B cell (primary cell): ENCODE measurements around the gene SH2D4B. TPM values are rescaled to one million over a fixed set of nuclear protein-coding genes. Genes with fewer than 3 reads are reported as not detected.

ENCODE experiments used
- ATAC-seq: fragments of 200-7000 bp; cut with Tn5 transposase; one replicate; pipeline ENCODE4 v1.10.0; 2021; ENCODE audit warnings: low read depth, mild to moderate bottlenecking, moderate number of reproducible peaks, moderate library complexity
- CTCF ChIA-PET: fragments of 350-600 bp; sonication (Branson Sonifier 250); formaldehyde crosslinking; loops from one replicate; lab custom pipeline; 2021; ENCODE audit warnings: antibody characterized with exemption, inconsistent platforms; lab: Charles Lee
- POLR2A ChIA-PET: fragments of 350-600 bp; sonication (Branson Sonifier 250); formaldehyde crosslinking; loops from one replicate; lab custom pipeline; 2021; ENCODE audit warnings: antibody characterized with exemption; lab: Charles Lee
- DNase-seq: peaks from one replicate; pipeline ENCODE4 v3.0.0; 2013
- H2AFZ ChIP-seq: 2 replicates; pipeline ENCODE4 v1.6.1; 2012; ENCODE audit warnings: mild to moderate bottlenecking, low read depth, low read length; ENCODE audit not compliant: insufficient read depth, poor library complexity, severe bottlenecking
- H3K27ac ChIP-seq, 2 donors: 1 replicate in 1 of 2; 2 replicates in 1 of 2; pipeline ENCODE4 v1.5.1; 2012 to 2013; ENCODE audit warnings: low read length in 2 of 2, mild to moderate bottlenecking in 2 of 2, moderate library complexity in 1 of 2
- H3K27me3 ChIP-seq, 4 experiments: fragments of 200-600 bp in 1 of 4; sonication (generic) in 1 of 4; replicated peaks in 1 of 4; 1 replicate in 2 of 4; 2 replicates in 2 of 4; pipeline versions ENCODE4 v1.6.1 to v1.7.0; 2013 to 2016; ENCODE audit warnings: low read length in 3 of 4, mild to moderate bottlenecking in 2 of 4, mixed read lengths in 1 of 4, moderate library complexity in 1 of 4; ENCODE audit not compliant: insufficient read depth in 4 of 4, control insufficient read depth in 3 of 4; ENCODE audit errors: control extremely low read depth in 1 of 4
- H3K36me3 ChIP-seq, 2 experiments: replicated peaks in 1 of 2; 1 replicate in 1 of 2; 2 replicates in 1 of 2; pipeline versions ENCODE4 v1.6.1 to v1.7.1; 2013; ENCODE audit warnings: low read length in 1 of 2; ENCODE audit not compliant: insufficient read depth in 2 of 2, control insufficient read depth in 1 of 2; ENCODE audit errors: control extremely low read depth in 1 of 2, extremely low read depth in 1 of 2
- H3K4me1 ChIP-seq, 2 donors: fragments of 200-600 bp in 1 of 2; sonication (generic) in 1 of 2; 1 replicate in 1 of 2; 2 replicates in 1 of 2; pipeline versions ENCODE4 v1.5.1 to v1.6.1; 2013 to 2017; ENCODE audit warnings: low read length in 2 of 2; ENCODE audit not compliant: control insufficient read depth in 2 of 2, insufficient read depth in 2 of 2
- H3K4me2 ChIP-seq: replicated peaks from 2 replicates; pipeline ENCODE3; 2012; ENCODE audit warnings: mild to moderate bottlenecking, low read depth, low read length; ENCODE audit not compliant: poor library complexity, severe bottlenecking
- H3K4me3 ChIP-seq, 5 experiments: fragments of 200-600 bp in 1 of 5; sonication (generic) in 1 of 5; 1 replicate in 3 of 5; 2 replicates in 2 of 5; pipeline versions ENCODE4 v1.5.1 to v1.7.0; 2011 to 2016; ENCODE audit warnings: low read length in 4 of 5, mild to moderate bottlenecking in 4 of 5, low read depth in 2 of 5, control low read depth in 1 of 5, moderate library complexity in 1 of 5; ENCODE audit not compliant: insufficient read depth in 1 of 5; ENCODE audit errors: control extremely low read depth in 1 of 5, extremely low read depth in 1 of 5
- H3K79me2 ChIP-seq: fragments of 200-600 bp; sonication (generic); one replicate; pipeline ENCODE4 v1.6.0; 2016; ENCODE audit warnings: low read length; ENCODE audit not compliant: control insufficient read depth, insufficient read depth
- H3K9ac ChIP-seq: fragments of 200-600 bp; sonication (generic); 2 replicates; pipeline ENCODE4 v1.6.1; 2017; ENCODE audit warnings: mild to moderate bottlenecking, low read length, moderate library complexity
- H3K9me3 ChIP-seq, 3 donors: one replicate each; pipeline versions ENCODE4 v1.6.1 to v1.7.1; 2013; ENCODE audit warnings: low read length in 2 of 3; ENCODE audit not compliant: control insufficient read depth in 2 of 3, insufficient read depth in 1 of 3; ENCODE audit errors: control extremely low read depth in 1 of 3
- H4K20me1 ChIP-seq: 2 replicates; pipeline ENCODE4 v1.6.0; 2012; ENCODE audit warnings: mild to moderate bottlenecking, low read length; ENCODE audit not compliant: insufficient read depth, control insufficient read depth, poor library complexity, severe bottlenecking
- H3K27ac Mint-ChIP-seq: one replicate; pipeline ENCODE4 v1.8.0; 2021; ENCODE audit warnings: mixed read lengths
- H3K27me3 Mint-ChIP-seq: one replicate; pipeline ENCODE4 v1.8.0; 2021; ENCODE audit warnings: mixed read lengths
- H3K4me1 Mint-ChIP-seq: one replicate; pipeline ENCODE4 v1.8.0; 2021; ENCODE audit warnings: mixed read lengths
- H3K4me3 Mint-ChIP-seq: one replicate; pipeline ENCODE4 v1.8.0; 2021; ENCODE audit warnings: mixed read lengths
- H3K9me3 Mint-ChIP-seq: one replicate; pipeline ENCODE4 v1.8.0; 2022; ENCODE audit warnings: mixed read lengths; ENCODE audit not compliant: insufficient read depth
- EZH2 ChIP-seq: IDR thresholded peaks from 2 replicates; pipeline ENCODE4 v1.6.1; 2012; ENCODE audit warnings: borderline replicate concordance, low read depth, mild to moderate bottlenecking, moderate library complexity, low read length; ENCODE audit not compliant: insufficient read depth, poor library complexity, severe bottlenecking
- WGBS: methylation state at CpG from one replicate; pipeline ENCODE4 v1.1.5; 2013; ENCODE audit warnings: missing lambda C conversion rate; ENCODE audit not compliant: insufficient coverage; 5-methylcytosine and 5-hydroxymethylcytosine counted together
- intact Hi-C: fragments of 100-400 bp; cut with micrococcal nuclease; formaldehyde crosslinking; loops from one replicate; pipeline ENCODE4 v1.10.0; 2022
- polyA plus RNA-seq: library from polyadenylated mRNA; depleted of rRNA; stranded (reverse); fragments of >200 nt; gene quantifications from 2 replicates; pipeline ENCODE4 v1.2.3, GENCODE V29; 2012
- total RNA-seq, 2 donors: library from RNA; stranded (reverse); fragments of 120-200 nt in 1 of 2; gene quantifications; 1 replicate in 1 of 2; 2 replicates in 1 of 2; pipeline versions ENCODE4 v1.2.3 to v1.2.4, GENCODE V29; 2013 to 2022
- TF ChIP-seq, protein P1 (sequence below): fragments of 200-600 bp; IDR thresholded peaks from one replicate; pipeline ENCODE4 v1.8.0; 2022; ENCODE audit warnings: antibody characterized with exemption, mild to moderate bottlenecking

SH2D4B gene
- total and polyA plus RNA-seq, 2 donors (not counting 1 experiment from before 2014, with no cell fraction given), result 0.09 to 0.22 TPM

DNA sequence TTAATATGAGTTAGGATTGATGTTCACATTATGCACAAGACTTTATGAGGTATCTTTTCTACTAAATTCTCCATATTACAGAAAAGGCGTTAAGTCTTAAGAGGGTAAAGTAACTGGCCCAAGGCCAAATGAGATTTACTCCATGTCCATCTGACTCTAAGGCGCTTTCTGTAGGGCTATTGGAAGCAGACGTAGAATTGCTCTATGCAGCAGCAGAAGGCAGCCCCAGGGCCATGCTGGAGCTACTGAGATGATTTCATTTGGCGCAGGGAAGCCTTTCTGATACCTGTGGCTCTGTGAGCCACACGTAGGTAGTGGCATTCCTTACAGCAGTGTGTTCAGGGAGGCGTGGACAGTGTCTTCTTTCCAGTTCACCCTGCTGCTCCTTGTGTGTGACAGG, 133.1 kb downstream of the SH2D4B start:
- no peaks in the 10 kb centered on the region for H3K36me3 ChIP-seq
- 87% methylated on average over 4 of the region's 6 CpGs for WGBS
- H3K4me1 ChIP-seq, result no peaks in the 10 kb centered on the region
- no peaks in the 10 kb centered on the region for H3K9me3 ChIP-seq
- H3K27ac ChIP-seq, result no peak overlapping the region
- no peak overlapping the region for H3K4me2 ChIP-seq
- H3K9ac ChIP-seq, result no peak overlapping the region
- H3K79me2 ChIP-seq, result no peaks in the 10 kb centered on the region
- Mint-ChIP-seq H3K27ac (no peak overlapping the region), H3K4me1 (no peaks in the 10 kb centered on the region), H3K4me3 (no peak overlapping the region), H3K9me3 (no peaks in the 10 kb centered on the region), H3K27me3 (peaks cover 22% of the 10 kb centered on the region)
- DNase-seq (no peak), ATAC-seq (no peak)
- H3K4me3 ChIP-seq, result no peak overlapping the region
- ChIA-PET CTCF (interaction anchor here (0.6 to 4.8 kb wide), 3 partner anchors 8 to 75 kb away, joined by 3 to 35 read pairs (median 3); no protein-coding TSS in a partner anchor), POLR2A (no interaction called here)
- TF ChIP-seq EZH2, result no peak
- TF ChIP-seq, protein P1, sequence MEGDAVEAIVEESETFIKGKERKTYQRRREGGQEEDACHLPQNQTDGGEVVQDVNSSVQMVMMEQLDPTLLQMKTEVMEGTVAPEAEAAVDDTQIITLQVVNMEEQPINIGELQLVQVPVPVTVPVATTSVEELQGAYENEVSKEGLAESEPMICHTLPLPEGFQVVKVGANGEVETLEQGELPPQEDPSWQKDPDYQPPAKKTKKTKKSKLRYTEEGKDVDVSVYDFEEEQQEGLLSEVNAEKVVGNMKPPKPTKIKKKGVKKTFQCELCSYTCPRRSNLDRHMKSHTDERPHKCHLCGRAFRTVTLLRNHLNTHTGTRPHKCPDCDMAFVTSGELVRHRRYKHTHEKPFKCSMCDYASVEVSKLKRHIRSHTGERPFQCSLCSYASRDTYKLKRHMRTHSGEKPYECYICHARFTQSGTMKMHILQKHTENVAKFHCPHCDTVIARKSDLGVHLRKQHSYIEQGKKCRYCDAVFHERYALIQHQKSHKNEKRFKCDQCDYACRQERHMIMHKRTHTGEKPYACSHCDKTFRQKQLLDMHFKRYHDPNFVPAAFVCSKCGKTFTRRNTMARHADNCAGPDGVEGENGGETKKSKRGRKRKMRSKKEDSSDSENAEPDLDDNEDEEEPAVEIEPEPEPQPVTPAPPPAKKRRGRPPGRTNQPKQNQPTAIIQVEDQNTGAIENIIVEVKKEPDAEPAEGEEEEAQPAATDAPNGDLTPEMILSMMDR, result no peak
- intact Hi-C loops, result no loop called here
- peaks cover 0 to 7% (median 0%) of the 10 kb centered on the region in 4 experiments for H3K27me3 ChIP-seq
- H4K20me1 ChIP-seq, result no peaks in the 10 kb centered on the region
- H2AFZ ChIP-seq, result no peak overlapping the region

DNA sequence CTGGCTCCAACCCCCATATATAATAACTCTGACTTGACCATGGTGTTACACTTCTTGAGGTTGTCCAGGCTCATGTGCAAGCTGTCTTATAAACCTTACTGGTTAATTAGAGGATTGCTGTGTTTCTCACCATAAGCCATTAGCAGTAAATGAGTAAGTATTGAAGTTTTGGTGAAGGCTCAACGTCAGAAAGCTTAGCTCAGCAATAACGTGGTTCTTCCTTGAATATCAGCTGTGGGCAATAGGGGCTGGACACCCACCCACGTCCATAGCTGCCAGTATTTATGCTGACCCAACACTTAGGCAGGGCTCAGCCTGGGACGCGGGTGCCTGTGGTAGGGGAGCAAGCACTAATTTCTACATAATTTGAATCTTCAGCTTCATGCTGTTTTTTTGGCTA, 134.1 kb downstream of the SH2D4B start:
- no peaks in the 10 kb centered on the region for H3K79me2 ChIP-seq
- TF ChIP-seq EZH2, result no peak
- TF ChIP-seq, protein P1, result no peak
- no peaks in the 10 kb centered on the region for H4K20me1 ChIP-seq
- H3K9me3 Mint-ChIP-seq, result no peaks in the 10 kb centered on the region
- H3K27ac Mint-ChIP-seq, result no peak overlapping the region
- ChIA-PET CTCF (interaction anchor here (2.0 to 4.8 kb wide), 2 partner anchors 9 to 29 kb away, joined by 8 to 35 read pairs; no protein-coding TSS in a partner anchor), POLR2A (no interaction called here)
- no peak overlapping the region for H2AFZ ChIP-seq
- intact Hi-C loops, result no loop called here
- no peaks in the 10 kb centered on the region for H3K36me3 ChIP-seq
- DNase-seq (no peak), ATAC-seq (no peak)
- H3K9me3 ChIP-seq, result no peaks in the 10 kb centered on the region
- H3K4me3 ChIP-seq, result no peak overlapping the region
- no peak overlapping the region for H3K9ac ChIP-seq
- no peak overlapping the region for H3K4me3 Mint-ChIP-seq
- H3K27me3 Mint-ChIP-seq, result peaks cover 20% of the 10 kb centered on the region
- peaks cover 0 to 7% (median 0%) of the 10 kb centered on the region in 4 experiments for H3K27me3 ChIP-seq
- H3K4me1 Mint-ChIP-seq, result no peaks in the 10 kb centered on the region
- whole genome bisulfite sequencing, result 64% methylated on average over 3 of the region's 5 CpGs
- no peak overlapping the region for H3K27ac ChIP-seq
- H3K4me1 ChIP-seq, result no peaks in the 10 kb centered on the region
- no peak overlapping the region for H3K4me2 ChIP-seq
